ENCODE measurements around the gene ZIC5.
A peak's percentile ranks its signal among the peaks of the same experiment; 100 is the strongest.

ZIC5 gene

GRCh38 chr13:99969919-99970650 lies 1.5 kb downstream of the ZIC5 start:
- no peak for TF ChIP-seq CTCF (conservative IDR thresholded peaks at IDR 0.05; ENCODE audit: control insufficient read depth, insufficient read depth, low read depth, low read length)
- H3K4me3 ChIP-seq (ENCODE audit: control insufficient read depth, low read depth, low read length): no peak overlapping the region
- peak; percentile 26 for DNase-seq (ENCODE audit: low read depth)

- H3K4me3 ChIP-seq (ENCODE audit: control insufficient read depth, low read depth, low read length): no peak overlapping the region
- no peak for DNase-seq (ENCODE audit: low read depth)
- TF ChIP-seq CTCF (conservative IDR thresholded peaks at IDR 0.05; ENCODE audit: control insufficient read depth, insufficient read depth, low read depth, low read length): no peak
Measured at GRCh38 chr13:99969453-99969918, 2.1 kb downstream of the ZIC5 start.

GRCh38 chr13:99968521-99969452 lies 2.8 kb downstream of the ZIC5 start:
- no peak for TF ChIP-seq CTCF (conservative IDR thresholded peaks at IDR 0.05; ENCODE audit: control insufficient read depth, insufficient read depth, low read depth, low read length)
- no peak for DNase-seq (ENCODE audit: low read depth)
- no peak overlapping the region for H3K4me3 ChIP-seq (ENCODE audit: control insufficient read depth, low read depth, low read length)

- DNase-seq (ENCODE audit: low read depth): no peak
- TF ChIP-seq CTCF (conservative IDR thresholded peaks at IDR 0.05; ENCODE audit: control insufficient read depth, insufficient read depth, low read depth, low read length): no peak
- no peak overlapping the region for H3K4me3 ChIP-seq (ENCODE audit: control insufficient read depth, low read depth, low read length)
Measured at GRCh38 chr13:99967869-99968520, 3.6 kb downstream of the ZIC5 start.

GRCh38 chr13:99967498-99967868 lies 4.1 kb downstream of the ZIC5 start:
- no peak for DNase-seq (ENCODE audit: low read depth)
- H3K4me3 ChIP-seq (ENCODE audit: control insufficient read depth, low read depth, low read length): no peak overlapping the region

More at GRCh38 chr13:99967498-99967868, 4.1 kb downstream of the ZIC5 start:
- TF ChIP-seq CTCF (conservative IDR thresholded peaks at IDR 0.05; ENCODE audit: control insufficient read depth, insufficient read depth, low read depth, low read length): no peak

Data from fibroblast of mammary gland (primary cell).